Stimulated activated CD4-positive, alpha-beta T cell treated with anti-CD3 and anti-CD28 coated beads, Interleukin-1b, Interleukin-23, amount 100 ng/mL, for 1 hour (primary cell): ENCODE data around the gene PLA2G7.

Source experiments
- DNase-seq, 2 donors: peaks; one replicate each; pipeline ENCODE4 v3.0.0-alpha.2; 2020; ENCODE audit warnings: low read depth in 2 of 2

Gene PLA2G7

DNA sequence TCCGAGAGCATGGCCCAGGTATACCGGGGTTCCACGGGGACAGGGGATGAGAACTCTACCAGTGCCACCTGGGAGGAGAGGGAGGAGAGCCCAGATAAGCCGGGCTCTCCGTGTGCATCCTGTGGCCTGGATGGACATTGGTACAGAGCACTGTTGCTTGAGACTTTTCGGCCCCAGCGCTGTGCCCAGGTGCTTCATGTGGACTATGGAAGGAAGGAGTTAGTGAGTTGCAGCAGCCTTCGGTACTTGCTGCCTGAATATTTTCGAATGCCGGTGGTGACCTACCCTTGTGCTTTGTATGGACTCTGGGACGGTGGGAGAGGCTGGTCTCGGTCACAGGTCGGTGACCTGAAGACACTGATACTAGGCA is 46.2 kb downstream of the PLA2G7 start:
- no peak for DNase-seq

DNA sequence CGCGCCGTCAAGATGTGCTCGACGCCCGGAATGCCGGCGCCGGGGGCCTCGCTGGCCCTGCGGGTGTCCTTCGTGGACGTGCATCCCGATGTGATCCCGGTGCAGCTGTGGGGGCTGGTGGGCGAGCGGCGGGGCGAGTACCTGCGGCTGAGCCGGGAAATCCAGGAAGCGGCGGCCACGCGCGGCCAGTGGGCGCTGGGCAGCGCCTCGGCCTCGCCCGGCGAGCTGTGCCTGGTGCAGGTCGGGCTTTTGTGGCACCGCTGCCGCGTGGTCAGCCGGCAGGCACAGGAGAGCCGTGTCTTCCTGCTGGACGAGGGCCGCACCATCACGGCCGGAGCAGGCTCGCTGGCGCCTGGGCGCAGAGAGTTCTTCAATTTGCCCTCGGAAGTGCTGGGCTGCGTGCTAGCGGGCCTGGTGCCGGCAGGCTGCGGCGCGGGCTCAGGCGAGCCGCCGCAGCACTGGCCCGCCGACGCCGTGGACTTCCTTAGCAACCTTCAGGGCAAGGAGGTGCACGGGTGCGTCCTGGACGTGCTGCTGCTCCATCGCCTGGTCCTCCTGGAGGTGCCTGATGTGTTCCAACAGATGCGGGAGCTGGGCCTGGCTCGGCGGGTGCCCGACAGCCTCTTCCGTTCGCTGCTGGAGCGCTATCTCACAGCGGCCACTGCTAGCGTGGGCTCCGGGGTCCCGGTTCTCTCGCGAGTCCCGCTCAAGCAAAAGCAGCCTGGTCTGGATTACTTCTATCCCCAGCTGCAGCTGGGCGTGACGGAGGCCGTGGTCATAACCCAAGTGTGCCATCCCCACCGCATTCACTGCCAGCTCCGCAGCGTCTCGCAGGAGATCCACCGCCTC is 46.8 kb downstream of the PLA2G7 start:
- DNase-seq: no peak

DNA sequence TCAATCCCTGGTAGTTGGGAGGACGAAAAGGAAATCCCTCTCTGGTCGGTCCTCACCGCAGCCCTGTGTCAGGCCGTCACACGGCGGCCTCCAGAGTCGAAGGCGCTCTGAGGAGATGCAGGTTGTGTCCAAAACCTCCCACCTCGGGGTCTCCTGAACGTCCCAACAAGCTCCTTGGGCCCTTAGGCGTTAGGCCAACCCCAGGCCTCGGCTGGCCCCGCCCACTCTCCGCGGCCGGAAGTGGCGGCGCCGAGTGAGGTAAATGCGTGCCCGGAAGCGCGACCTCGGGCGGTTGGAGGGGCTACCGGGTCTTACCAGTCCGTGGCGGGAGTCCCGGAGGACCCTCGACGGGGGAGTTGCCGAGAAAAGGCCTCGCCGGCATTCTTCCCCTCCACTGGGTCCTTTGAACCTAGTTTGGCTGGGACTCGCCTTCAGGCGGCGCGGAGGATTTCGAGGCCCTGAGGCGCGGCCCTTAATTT is 47.5 kb downstream of the PLA2G7 start, which contains the start of gene TDRD6:
Gene TDRD6 (plus strand): TSS at position 267 of the 479 bp plus-strand sequence. CDS start 244 bp downstream, outside the sequence.
- DNase-seq: no peak

DNA sequence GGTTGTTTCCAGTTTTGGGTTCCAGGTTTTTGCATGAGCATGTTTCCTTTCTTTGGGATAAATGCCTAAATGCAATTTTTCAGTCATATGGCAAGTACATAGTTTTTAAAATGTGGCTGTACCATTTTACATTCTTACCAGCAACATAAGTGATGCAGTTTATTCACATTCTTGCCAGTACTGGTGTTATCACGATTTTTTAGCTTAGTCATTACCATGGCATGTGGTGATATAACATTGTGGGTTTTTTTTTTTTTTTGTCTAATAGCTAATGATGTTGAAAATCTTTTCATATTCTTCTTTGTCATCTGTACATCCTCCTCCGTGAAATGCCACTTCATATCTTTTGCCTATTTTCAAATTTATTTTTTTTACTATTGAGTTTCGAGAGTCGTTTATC is 50.4 kb downstream of the PLA2G7 start:
- DNase-seq: no peak

DNA sequence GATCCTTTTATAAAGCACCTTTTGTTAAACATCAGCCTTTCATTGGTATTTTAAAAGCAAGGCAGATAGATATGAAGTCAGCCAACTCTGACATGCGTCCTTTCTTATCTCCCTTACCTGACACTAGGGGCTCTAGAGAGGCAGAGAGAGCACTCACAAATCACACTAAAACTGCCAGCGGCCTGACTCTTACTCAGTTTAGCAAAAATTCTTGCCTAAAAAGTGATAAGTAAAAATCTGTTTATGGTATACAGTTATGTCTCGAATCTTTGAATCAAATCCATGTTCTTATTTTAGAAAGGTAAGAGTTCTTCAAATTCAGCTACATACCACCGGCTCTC is 57.9 kb downstream of the PLA2G7 start:
- no peak for DNase-seq

DNA sequence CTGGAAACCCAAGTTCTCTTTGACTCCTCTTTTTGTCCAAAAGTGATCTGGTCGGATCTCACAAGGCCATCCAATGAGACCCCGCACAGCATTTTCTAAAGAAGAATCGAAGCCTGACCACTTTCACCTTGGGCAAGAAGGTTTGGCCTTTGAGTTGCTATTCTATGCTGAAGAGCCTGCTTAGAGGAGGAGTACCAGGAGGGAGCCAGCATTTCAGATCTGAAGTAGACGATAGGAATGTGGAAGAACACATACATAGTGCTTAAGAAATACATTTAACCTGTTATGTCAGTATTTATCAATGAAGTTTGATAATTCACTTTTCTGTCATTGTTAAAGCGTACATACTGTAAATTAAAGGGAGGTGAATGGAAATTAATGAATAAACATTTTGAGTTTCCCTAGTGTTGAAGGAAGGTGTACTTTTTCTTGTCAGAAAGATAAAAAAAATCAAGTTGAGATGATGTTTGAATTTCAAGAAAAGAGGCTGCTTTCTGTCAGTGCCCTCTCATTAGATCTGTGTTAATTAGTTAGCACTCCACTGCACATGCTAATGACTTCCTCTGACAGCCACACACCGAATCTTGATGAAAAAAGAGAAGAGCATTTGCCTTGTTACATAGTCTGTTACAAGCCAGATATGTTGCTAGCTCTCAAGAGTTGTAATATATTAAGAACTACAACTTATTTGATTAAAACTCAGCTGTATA is 58.4 kb downstream of the PLA2G7 start:
- no peak for DNase-seq

DNA sequence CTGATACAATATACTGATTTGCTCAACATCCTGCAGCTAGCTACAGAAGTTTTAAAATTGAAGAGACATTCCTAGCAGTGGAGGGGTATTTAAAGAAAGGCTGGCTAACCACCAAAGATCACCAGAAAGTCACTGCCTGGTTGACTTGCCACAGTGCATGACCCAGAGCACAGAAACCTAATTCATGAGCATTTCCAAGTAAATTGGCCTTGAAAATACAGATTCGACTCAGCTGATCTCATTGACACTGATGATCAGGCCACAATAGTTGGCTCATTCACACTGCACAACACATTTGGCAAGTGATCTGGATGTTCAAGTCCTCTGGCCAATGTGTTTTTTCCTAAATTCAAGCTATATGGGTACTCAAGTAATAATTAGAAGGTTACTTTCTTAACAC is 60.8 kb downstream of the PLA2G7 start:
- no peak for DNase-seq

DNA sequence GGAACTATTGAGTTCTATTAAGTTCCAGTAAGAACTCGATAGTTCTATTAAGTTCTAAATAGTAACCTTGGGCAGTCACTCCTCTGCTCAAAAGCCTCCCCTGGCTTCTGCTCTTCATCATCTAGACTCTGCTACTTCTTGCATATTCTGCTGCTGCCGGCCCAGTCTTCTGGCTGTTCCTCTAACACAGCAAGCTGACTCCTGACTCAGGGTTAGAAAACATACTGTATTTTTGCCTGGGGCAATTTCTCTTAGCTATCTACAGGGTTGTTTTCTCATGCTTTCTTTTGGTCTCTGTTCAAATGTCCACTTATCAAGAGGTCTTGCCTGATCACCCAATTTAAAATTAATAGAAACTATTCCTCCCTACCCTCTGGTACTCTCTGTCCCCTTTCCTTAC is 67.8 kb downstream of the PLA2G7 start:
- DNase-seq: no peak

DNA sequence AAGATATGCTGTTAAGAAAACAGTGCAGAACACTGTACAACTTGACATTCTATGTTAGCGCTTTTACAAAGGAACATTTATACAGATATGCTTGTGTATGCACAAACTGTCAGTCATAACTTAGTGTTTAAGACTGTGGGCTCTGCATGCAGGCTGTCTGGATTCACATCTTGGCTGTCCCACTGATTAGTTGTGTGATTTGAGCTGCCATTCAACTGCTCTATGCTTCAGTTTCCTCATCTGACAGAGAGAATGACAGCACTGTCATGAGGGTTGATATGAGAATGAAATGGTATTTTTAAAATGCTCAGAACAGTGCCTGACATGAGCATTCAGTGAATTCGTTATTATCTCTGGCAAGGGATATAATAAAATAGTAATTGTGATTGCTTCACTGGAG is 73.7 kb downstream of the PLA2G7 start:
- DNase-seq: no peak

DNA sequence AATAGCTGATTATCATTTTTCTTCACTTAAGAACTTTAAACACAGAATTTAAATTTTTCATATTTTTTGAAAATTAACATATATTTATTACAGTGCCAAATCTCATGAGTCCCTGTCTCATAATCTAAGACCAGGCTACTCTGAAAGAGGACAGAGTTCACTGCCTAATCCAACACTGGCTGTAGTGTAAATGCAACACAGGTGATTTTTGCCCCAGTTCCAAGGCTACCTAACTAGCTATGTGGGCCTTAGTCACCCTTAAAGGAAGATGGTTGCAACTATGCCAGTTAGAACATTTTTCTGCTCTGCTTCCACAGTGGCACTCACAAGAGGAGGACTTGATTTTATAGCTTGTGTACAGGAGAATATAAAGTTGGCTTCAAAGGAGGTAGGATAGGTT is 77.5 kb downstream of the PLA2G7 start:
- no peak for DNase-seq

DNA sequence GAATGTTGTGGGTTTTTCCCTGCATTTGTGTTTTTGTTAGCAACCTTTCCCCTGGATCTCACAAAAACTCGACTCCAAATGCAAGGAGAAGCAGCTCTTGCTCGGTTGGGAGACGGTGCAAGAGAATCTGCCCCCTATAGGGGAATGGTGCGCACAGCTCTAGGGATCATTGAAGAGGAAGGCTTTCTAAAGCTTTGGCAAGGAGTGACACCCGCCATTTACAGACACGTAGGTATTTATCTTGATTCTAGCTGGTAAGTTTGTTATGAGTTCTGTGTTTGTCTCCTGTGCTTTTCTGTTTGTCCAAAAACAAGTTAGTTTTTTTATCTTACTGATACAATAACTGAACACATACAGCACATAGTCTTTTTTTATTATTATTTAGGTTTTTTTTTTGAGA is 79.4 kb downstream of the PLA2G7 start:
- no peak for DNase-seq
